GM19468 (cell line): ENCODE measurements around the gene CACNA1I.
"Not testable (repeated sequence)": the region's sequence is repeated elsewhere in the genome, so short reads cannot be mapped to it uniquely, and the experiment has no call there.

Source experiments
- ATAC-seq: cut with Tn5 transposase; IDR thresholded peaks from one replicate; pipeline ENCODE4 v1.9.1; 2021; ENCODE audit warnings: mild to moderate bottlenecking, moderate library complexity, moderate number of reproducible peaks; ENCODE audit not compliant: unreplicated experiment; ENCODE audit errors: extremely low read depth

CACNA1I gene

GRCh38 chr22:39570665-39571064 is at the start of gene CACNA1I:
Gene CACNA1I, plus strand, starts transcription at chr22:39570753. Its CDS starts 0 bp downstream, at chr22:39570753.
- no peak for ATAC-seq

- not testable (repeated sequence) for ATAC-seq
Measured at GRCh38 chr22:39521106-39521885, 49.3 kb upstream of the CACNA1I start.

GRCh38 chr22:39522091-39522490 is 48.5 kb upstream of the CACNA1I start:
- not testable (repeated sequence) for ATAC-seq

- ATAC-seq: no peak
Measured at GRCh38 chr22:39522567-39523300, 47.8 kb upstream of the CACNA1I start.

- no peak for ATAC-seq
Measured at GRCh38 chr22:39524089-39524752, 46.3 kb upstream of the CACNA1I start.

GRCh38 chr22:39524753-39525657 is 45.5 kb upstream of the CACNA1I start:
- ATAC-seq: no peak

GRCh38 chr22:39525658-39525975 is 44.9 kb upstream of the CACNA1I start:
- no peak for ATAC-seq

- ATAC-seq: no peak
Measured at GRCh38 chr22:39526736-39527171, 43.8 kb upstream of the CACNA1I start.

GRCh38 chr22:39527481-39527961 is 43.0 kb upstream of the CACNA1I start:
- no peak for ATAC-seq

GRCh38 chr22:39528080-39528661 is 42.4 kb upstream of the CACNA1I start:
- ATAC-seq: no peak

GRCh38 chr22:39528681-39529486 is 41.7 kb upstream of the CACNA1I start:
- no peak for ATAC-seq

- no peak for ATAC-seq
Measured at GRCh38 chr22:39529487-39529851, 41.1 kb upstream of the CACNA1I start.

GRCh38 chr22:39530116-39530515 is 40.4 kb upstream of the CACNA1I start:
- ATAC-seq: no peak

GRCh38 chr22:39530692-39531331 is 39.7 kb upstream of the CACNA1I start:
- no peak for ATAC-seq

- ATAC-seq: peak; percentile 58
Measured at GRCh38 chr22:39532215-39533073, 38.1 kb upstream of the CACNA1I start, which contains the start of gene RPS19BP1. Gene RPS19BP1, minus strand, starts transcription at chr22:39532748. Its CDS starts 10 bp downstream, at chr22:39532738.

- ATAC-seq: no peak
Measured at GRCh38 chr22:39534092-39534506, 36.5 kb upstream of the CACNA1I start.
